Measurements from ENCODE around the gene KDM5A. TPM values are rescaled to one million over a fixed set of nuclear protein-coding genes. Genes with fewer than 3 reads are reported as not detected.

KDM5A gene
- total RNA-seq, 4 donors from 2014 or later = 12.1 to 97.5 (median 50.5) TPM

DNA sequence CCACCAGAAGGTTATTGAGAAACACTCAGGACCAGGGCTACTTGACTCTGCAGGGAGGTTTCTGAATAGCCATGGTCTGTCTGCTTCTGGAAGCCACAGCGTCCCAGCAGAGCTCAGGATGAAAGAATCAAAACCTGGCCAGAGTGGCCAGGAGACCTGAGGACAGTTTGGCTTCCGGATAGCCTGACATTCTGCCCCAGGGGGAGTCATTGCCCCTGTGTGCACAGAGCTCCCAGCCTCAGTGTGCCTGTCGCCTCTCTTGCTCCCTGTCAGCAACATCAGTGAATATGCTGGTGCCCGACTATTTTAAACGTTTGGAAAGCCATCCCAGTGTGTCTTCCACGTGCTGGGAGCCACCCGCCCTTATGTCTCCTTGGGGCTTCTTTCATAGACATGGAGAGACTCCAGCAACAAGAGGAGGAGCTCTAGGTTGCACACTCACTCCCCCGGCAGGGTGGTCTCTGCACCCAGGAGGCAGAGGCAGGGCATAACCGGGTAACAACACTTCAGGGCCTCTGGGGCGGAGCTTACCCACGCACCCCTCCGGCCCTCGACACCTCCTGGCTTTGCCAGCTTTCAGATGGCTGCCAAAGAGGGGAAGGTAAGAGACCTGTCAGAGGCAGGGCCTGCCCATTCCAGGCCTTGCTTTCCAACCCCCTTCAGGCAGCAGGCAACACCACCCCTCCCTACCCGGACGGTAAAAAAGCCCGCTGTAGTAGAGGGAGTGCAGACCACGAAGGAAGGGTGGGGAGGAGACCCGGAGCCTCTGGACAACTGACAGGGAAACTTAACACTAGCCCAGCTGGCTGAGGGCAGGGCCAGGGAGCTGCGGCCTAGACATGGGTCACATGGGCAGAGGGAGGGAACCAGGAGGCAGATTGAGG, 156.1 kb downstream of the KDM5A start:
- Histone ChIP-seq H3K27me3 (no peaks in the 10 kb centered on the region), H3K4me1 (no peaks in the 10 kb centered on the region), H3K27ac (no peak overlapping the region), H3K36me3 (no peaks in the 10 kb centered on the region), H3K4me3 (no peak overlapping the region), H3K9me3 (peaks cover 0 to 4% of the 10 kb centered on the region in 2 donors)
- intact Hi-C loops (cut with DNase I; ENCODE audit: low total_unique reads) = no loop called here
- TF ChIP-seq POLR2A (IDR thresholded peaks at IDR 0.05) = no peak
- TF ChIP-seq, protein P1, sequence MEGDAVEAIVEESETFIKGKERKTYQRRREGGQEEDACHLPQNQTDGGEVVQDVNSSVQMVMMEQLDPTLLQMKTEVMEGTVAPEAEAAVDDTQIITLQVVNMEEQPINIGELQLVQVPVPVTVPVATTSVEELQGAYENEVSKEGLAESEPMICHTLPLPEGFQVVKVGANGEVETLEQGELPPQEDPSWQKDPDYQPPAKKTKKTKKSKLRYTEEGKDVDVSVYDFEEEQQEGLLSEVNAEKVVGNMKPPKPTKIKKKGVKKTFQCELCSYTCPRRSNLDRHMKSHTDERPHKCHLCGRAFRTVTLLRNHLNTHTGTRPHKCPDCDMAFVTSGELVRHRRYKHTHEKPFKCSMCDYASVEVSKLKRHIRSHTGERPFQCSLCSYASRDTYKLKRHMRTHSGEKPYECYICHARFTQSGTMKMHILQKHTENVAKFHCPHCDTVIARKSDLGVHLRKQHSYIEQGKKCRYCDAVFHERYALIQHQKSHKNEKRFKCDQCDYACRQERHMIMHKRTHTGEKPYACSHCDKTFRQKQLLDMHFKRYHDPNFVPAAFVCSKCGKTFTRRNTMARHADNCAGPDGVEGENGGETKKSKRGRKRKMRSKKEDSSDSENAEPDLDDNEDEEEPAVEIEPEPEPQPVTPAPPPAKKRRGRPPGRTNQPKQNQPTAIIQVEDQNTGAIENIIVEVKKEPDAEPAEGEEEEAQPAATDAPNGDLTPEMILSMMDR (IDR thresholded peaks at IDR 0.05) = no peak
- no peak for DNase-seq

- H3K27me3 ChIP-seq = no peaks in the 10 kb centered on the region
- TF ChIP-seq POLR2A (IDR thresholded peaks at IDR 0.05) = no peak
- TF ChIP-seq, protein P1 (IDR thresholded peaks at IDR 0.05) = no peak
- H3K9me3 ChIP-seq = peaks cover 0 to 4% of the 10 kb centered on the region in 2 donors
- peak in 1 of 2 donors; percentile 8 for DNase-seq
- no peaks in the 10 kb centered on the region for H3K36me3 ChIP-seq
- intact Hi-C loops (cut with DNase I; ENCODE audit: low total_unique reads) = no loop called here
- no peaks in the 10 kb centered on the region for H3K4me1 ChIP-seq
- no peak overlapping the region for H3K27ac ChIP-seq
- H3K4me3 ChIP-seq = no peak overlapping the region
Measured at GRCh38 chr12:230925-231671, 158.0 kb downstream of the KDM5A start.

Other genes starting within 250 kb of the KDM5A start
- gene SLC6A12, start 175.2 kb downstream of the KDM5A start, total RNA-seq = 1 to 10 TPM in 1 of 4 donors, under 1 TPM in 1, not detected in 2; 0.28 to 2.4 TPM
- 1 to 10 TPM in 1 of 4 donors, under 1 TPM in 1, not detected in 2; 0.46 to 1.2 TPM for gene SLC6A13, start 126.5 kb downstream of the KDM5A start, total RNA-seq
- gene CCDC77, start 12.3 kb upstream of the KDM5A start, total RNA-seq = 10 to 100 TPM in 1 of 4 donors, 1 to 10 TPM in 3; 2.9 to 17.5 (median 5.8) TPM
- 10 to 100 TPM in 1 of 4 donors, 1 to 10 TPM in 3; 2.2 to 29.2 (median 3.1) TPM for gene B4GALNT3, start 70.6 kb upstream of the KDM5A start, total RNA-seq

Data from uterus (tissue), 4 donors.